GM12878 (cell line): Measurements from ENCODE around the gene C1orf52. TPM values are rescaled to one million over a fixed set of nuclear protein-coding genes. Genes with fewer than 3 reads are reported as not detected.

Experiments
- ATAC-seq: fragments of 200-7000 bp; cut with Tn5 transposase; 3 replicates; pipeline ENCODE4 v1.9.1; 2020; ENCODE audit warnings: mild to moderate bottlenecking, moderate library complexity
- BruUV-seq: library from RNA; stranded (reverse); fragments of 400-500 nt; replicated peaks from 2 replicates; lab custom pipeline; 2021; lab: Mats Ljungman, UMichigan
- CTCF ChIA-PET: fragments of 300-600 bp; sonication (Branson Sonifier 250); formaldehyde crosslinking; extraction: SDS; loops from one replicate; lab custom pipeline; 2021; ENCODE audit warnings: inconsistent platforms; lab: Yijun Ruan, JAX
- POLR2A ChIA-PET: fragments of 350-600 bp; formaldehyde crosslinking; extraction: SDS; loops from one replicate; lab custom pipeline; 2021; ENCODE audit warnings: inconsistent platforms; lab: Charles Lee
- RAD21 ChIA-PET: fragments of 300-600 bp; sonication (Branson Sonifier 250); formaldehyde crosslinking; loops from one replicate; lab custom pipeline; 2023; ENCODE audit warnings: antibody characterized with exemption; ENCODE audit not compliant: unreplicated experiment; lab: Charles Lee
- SMC1A ChIA-PET: fragments of 300-600 bp; sonication (Branson Sonifier 250); formaldehyde crosslinking; loops from one replicate; lab custom pipeline; 2023; ENCODE audit not compliant: unreplicated experiment, uncharacterized antibody; lab: Charles Lee
- DNase-seq: peaks from one replicate; pipeline ENCODE4 v3.0.0-alpha.2; 2011; ENCODE audit warnings: low read depth, low spot score
- FAIRE-seq: peaks from 3 replicates; lab custom pipeline; 2011; peaks lifted over from hg19 to GRCh38; lab: Jason Lieb, UNC
- H2AFZ ChIP-seq: 2 replicates; pipeline ENCODE4 v1.6.0; 2011; ENCODE audit warnings: low read depth, low read length, control low read depth; ENCODE audit not compliant: control insufficient read depth
- H3K27ac ChIP-seq: 2 replicates; pipeline ENCODE4 v1.5.1; 2011; ENCODE audit warnings: control low read depth; ENCODE audit not compliant: control insufficient read depth, insufficient read depth
- H3K27me3 ChIP-seq, 2 experiments: replicated peaks in 1 of 2; 2 replicates each; pipeline versions ENCODE4 v1.6.0 to v1.6.1; 2011; ENCODE audit warnings: low read length in 1 of 2; ENCODE audit not compliant: control insufficient read depth in 2 of 2, insufficient read depth in 2 of 2
- H3K36me3 ChIP-seq, 2 experiments: 2 replicates each; pipeline ENCODE4 v1.5.1; 2011; ENCODE audit warnings: low read length in 1 of 2; ENCODE audit not compliant: control insufficient read depth in 2 of 2, insufficient read depth in 2 of 2
- H3K4me1 ChIP-seq: 2 replicates; pipeline ENCODE4 v1.6.1; 2011; ENCODE audit warnings: mild to moderate bottlenecking, low read length, moderate library complexity, mixed read lengths; ENCODE audit not compliant: control insufficient read depth, insufficient read depth
- H3K4me2 ChIP-seq: 2 replicates; pipeline ENCODE4 v1.6.0; 2011; ENCODE audit warnings: control low read depth; ENCODE audit not compliant: control insufficient read depth, insufficient read depth
- H3K4me3 ChIP-seq: fragments of 200-600 bp; sonication (generic); 2 replicates; pipeline ENCODE4 v1.5.1; 2016
- H3K79me2 ChIP-seq: 2 replicates; pipeline ENCODE4 v1.6.0; 2011; ENCODE audit warnings: low read length; ENCODE audit not compliant: control insufficient read depth, insufficient read depth
- H3K9ac ChIP-seq: 2 replicates; pipeline ENCODE4 v1.8.0; 2011; ENCODE audit warnings: low read length, control low read depth, mixed read lengths; ENCODE audit not compliant: control insufficient read depth, insufficient read depth
- H3K9me3 ChIP-seq: replicated peaks from 3 replicates; pipeline ENCODE4 v1.5.1; 2011; ENCODE audit warnings: mild to moderate bottlenecking, low read length; ENCODE audit not compliant: control insufficient read depth, insufficient read depth
- H4K20me1 ChIP-seq: 2 replicates; pipeline ENCODE4 v1.6.0; 2011; ENCODE audit not compliant: control insufficient read depth, insufficient read depth
- BHLHE40 ChIP-seq, 2 experiments: fragments of 450-650 bp in 1 of 2; IDR thresholded peaks; 2 replicates each; pipeline ENCODE4 v1.6.1; 2011 to 2017; ENCODE audit warnings: low read depth in 2 of 2, borderline replicate concordance in 1 of 2, improper control_type of control experiment in 1 of 2, low read length in 1 of 2, mild to moderate bottlenecking in 1 of 2
- CBX3 ChIP-seq: fragments of 200-600 bp; sonication (generic); IDR thresholded peaks from 2 replicates; pipeline ENCODE4 v1.6.1; 2016; ENCODE audit warnings: low read depth, borderline replicate concordance
- EZH2 ChIP-seq: IDR thresholded peaks from 2 replicates; pipeline ENCODE4 v1.6.1; 2012; ENCODE audit warnings: low read depth, mild to moderate bottlenecking, control low read depth, inconsistent platforms, low read length, borderline replicate concordance; ENCODE audit not compliant: control insufficient read depth
- LARP7 ChIP-seq: fragments of 450-650 bp; IDR thresholded peaks from 2 replicates; pipeline ENCODE4 v1.6.1; 2017; ENCODE audit warnings: mild to moderate bottlenecking
- MYB ChIP-seq: fragments of 150-350 bp; IDR thresholded peaks from 2 replicates; pipeline ENCODE4 v1.6.1; 2014; ENCODE audit warnings: mild to moderate bottlenecking, low read depth, low read length, borderline replicate concordance
- NFYA ChIP-seq: IDR thresholded peaks from 2 replicates; pipeline ENCODE4 v1.6.1; 2011; ENCODE audit warnings: low read depth, mild to moderate bottlenecking, low read length, improper control_type of control experiment, borderline replicate concordance
- SREBF1 ChIP-seq: IDR thresholded peaks from 2 replicates; pipeline ENCODE4 v1.6.1; 2012; ENCODE audit warnings: mild to moderate bottlenecking, low read length
- SUPT20H ChIP-seq: IDR thresholded peaks from 2 replicates; pipeline ENCODE4 v1.6.1; 2011; ENCODE audit warnings: low read depth, mild to moderate bottlenecking, low read length, moderate library complexity, borderline replicate concordance; ENCODE audit not compliant: control insufficient read depth
- TBL1XR1 ChIP-seq: IDR thresholded peaks from 2 replicates; pipeline ENCODE4 v1.6.1; 2012; ENCODE audit warnings: low read depth, low read length, improper control_type of control experiment
- YY1 ChIP-seq: IDR thresholded peaks from 2 replicates; pipeline ENCODE4 v1.6.1; 2011; ENCODE audit warnings: low read depth, mild to moderate bottlenecking, low read length
- WGBS: methylation state at CpG from one replicate; pipeline ENCODE4 v1.1.6; 2016; ENCODE audit warnings: low lambda C conversion rate; ENCODE audit not compliant: insufficient replicate concordance, insufficient coverage; ENCODE audit errors: missing lambda C conversion rate; 5-methylcytosine and 5-hydroxymethylcytosine counted together
- in situ Hi-C: fragments of 300-500 bp; cut with MboI; formaldehyde crosslinking; loops from 9 replicates; pipeline ENCODE4 v1.14.3; 2018; ENCODE audit warnings: mixed read lengths
- intact Hi-C: fragments of 100-400 bp; cut with micrococcal nuclease; formaldehyde crosslinking; loops from one replicate; pipeline ENCODE4 v1.14.2; 2022; ENCODE audit not compliant: unreplicated experiment
- polyA plus RNA-seq, 11 experiments: library from polyadenylated mRNA; depleted of rRNA in 4 of 11; unstranded in 6 of 11; stranded (reverse) in 5 of 11; fragments of >200 nt; fragmentation: Nextera tagmentation in 4 of 11; fragmentation: Illumina TruSeq in 1 of 11; extraction: Ambion mirVana in 4 of 11; extraction: Trizol in 1 of 11; gene quantifications; 1 replicate in 1 of 11; 2 replicates in 10 of 11; pipeline versions ENCODE4 v1.2.1 to v1.2.3, GENCODE V29; 2011 to 2016; ENCODE audit warnings: inconsistent platforms in 2 of 11, missing spikeins in 2 of 11, low read depth in 1 of 11
- total RNA-seq, 4 experiments: library from RNA; depleted of rRNA in 3 of 4; stranded (reverse); fragments of >200 nt in 3 of 4; fragmentation: Illumina TruSeq in 1 of 4; extraction: Trizol in 1 of 4; gene quantifications; 2 replicates each; pipeline versions ENCODE4 v1.2.1 to v1.2.3, GENCODE V29; 2013 to 2021
- TF ChIP-seq, protein P1 (sequence below): fragments of 450-650 bp; IDR thresholded peaks from 2 replicates; pipeline ENCODE4 v1.6.1; 2017; ENCODE audit warnings: mild to moderate bottlenecking, moderate library complexity
- TF ChIP-seq, protein P2 (sequence below): IDR thresholded peaks from 2 replicates; pipeline ENCODE4 v1.6.1; 2012; ENCODE audit warnings: low read length, inconsistent platforms

C1orf52 gene
- total and polyA plus RNA-seq, 10 of the 15 experiments (the other 5 are each of a cell fraction or from before 2014, with no cell fraction given): 9.4 to 39.5 (median 17.6) TPM

DNA sequence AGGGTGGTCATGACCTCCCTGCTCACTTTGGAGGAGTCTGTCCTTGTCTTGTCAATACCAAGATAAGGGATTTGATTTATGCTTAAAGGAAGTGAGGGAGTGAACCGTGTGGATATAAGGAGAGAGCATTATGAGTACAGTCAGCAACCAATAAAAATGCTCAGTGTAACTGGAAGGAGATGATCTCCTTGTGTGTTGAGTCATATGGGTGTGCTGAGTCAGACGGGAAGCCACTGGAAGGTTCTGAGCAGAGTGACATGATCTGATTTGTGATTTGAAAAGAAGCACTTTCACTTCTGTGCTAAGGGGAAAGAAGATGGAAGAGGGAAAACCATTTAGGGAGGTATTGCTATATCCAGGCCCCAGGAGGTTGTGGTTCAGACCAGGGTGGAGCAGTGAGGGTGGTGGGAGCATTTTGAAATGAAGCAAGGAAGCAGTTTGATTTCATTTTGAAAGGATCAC lies 19.4 kb upstream of the C1orf52 start (continued):
- TF ChIP-seq, protein P1, sequence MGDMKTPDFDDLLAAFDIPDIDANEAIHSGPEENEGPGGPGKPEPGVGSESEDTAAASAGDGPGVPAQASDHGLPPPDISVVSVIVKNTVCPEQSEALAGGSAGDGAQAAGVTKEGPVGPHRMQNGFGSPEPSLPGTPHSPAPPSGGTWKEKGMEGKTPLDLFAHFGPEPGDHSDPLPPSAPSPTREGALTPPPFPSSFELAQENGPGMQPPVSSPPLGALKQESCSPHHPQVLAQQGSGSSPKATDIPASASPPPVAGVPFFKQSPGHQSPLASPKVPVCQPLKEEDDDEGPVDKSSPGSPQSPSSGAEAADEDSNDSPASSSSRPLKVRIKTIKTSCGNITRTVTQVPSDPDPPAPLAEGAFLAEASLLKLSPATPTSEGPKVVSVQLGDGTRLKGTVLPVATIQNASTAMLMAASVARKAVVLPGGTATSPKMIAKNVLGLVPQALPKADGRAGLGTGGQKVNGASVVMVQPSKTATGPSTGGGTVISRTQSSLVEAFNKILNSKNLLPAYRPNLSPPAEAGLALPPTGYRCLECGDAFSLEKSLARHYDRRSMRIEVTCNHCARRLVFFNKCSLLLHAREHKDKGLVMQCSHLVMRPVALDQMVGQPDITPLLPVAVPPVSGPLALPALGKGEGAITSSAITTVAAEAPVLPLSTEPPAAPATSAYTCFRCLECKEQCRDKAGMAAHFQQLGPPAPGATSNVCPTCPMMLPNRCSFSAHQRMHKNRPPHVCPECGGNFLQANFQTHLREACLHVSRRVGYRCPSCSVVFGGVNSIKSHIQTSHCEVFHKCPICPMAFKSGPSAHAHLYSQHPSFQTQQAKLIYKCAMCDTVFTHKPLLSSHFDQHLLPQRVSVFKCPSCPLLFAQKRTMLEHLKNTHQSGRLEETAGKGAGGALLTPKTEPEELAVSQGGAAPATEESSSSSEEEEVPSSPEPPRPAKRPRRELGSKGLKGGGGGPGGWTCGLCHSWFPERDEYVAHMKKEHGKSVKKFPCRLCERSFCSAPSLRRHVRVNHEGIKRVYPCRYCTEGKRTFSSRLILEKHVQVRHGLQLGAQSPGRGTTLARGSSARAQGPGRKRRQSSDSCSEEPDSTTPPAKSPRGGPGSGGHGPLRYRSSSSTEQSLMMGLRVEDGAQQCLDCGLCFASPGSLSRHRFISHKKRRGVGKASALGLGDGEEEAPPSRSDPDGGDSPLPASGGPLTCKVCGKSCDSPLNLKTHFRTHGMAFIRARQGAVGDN: no peak

DNA sequence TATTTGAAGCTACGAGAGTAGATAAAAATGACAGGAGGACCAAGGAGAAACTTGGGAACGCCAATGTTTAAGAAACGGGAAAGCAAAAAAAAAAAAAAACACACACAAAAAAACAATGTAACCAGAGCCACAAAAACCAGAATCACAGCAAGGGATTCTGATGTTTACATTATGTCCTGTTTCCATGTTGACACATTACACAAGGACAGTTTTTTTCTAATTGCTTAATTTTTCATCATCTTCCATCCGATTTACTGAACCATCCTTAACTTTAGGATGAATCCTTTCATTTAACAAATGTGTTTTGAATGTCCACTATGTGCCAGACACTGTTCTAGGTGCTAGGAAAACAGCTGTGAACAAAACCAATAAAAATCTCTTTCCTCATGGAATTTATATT lies 18.3 kb upstream of the C1orf52 start:
- TF ChIP-seq MYB: no peak
- TF ChIP-seq SUPT20H: no peak
- TF ChIP-seq BHLHE40 (IDR thresholded peaks at IDR 0.05; ENCODE audit: borderline replicate concordance in 1 of 2, low read depth in 2 of 2, low read length in 1 of 2): no peak
- TF ChIP-seq EZH2: no peak
- no peak for TF ChIP-seq YY1
- no peak for TF ChIP-seq TBL1XR1
- no peak for TF ChIP-seq CBX3
- TF ChIP-seq LARP7: no peak
- TF ChIP-seq, protein P2, sequence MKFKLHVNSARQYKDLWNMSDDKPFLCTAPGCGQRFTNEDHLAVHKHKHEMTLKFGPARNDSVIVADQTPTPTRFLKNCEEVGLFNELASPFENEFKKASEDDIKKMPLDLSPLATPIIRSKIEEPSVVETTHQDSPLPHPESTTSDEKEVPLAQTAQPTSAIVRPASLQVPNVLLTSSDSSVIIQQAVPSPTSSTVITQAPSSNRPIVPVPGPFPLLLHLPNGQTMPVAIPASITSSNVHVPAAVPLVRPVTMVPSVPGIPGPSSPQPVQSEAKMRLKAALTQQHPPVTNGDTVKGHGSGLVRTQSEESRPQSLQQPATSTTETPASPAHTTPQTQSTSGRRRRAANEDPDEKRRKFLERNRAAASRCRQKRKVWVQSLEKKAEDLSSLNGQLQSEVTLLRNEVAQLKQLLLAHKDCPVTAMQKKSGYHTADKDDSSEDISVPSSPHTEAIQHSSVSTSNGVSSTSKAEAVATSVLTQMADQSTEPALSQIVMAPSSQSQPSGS: no peak
- TF ChIP-seq SREBF1: no peak
- TF ChIP-seq NFYA: no peak
- Histone ChIP-seq H3K4me2 (no peak overlapping the region), H3K27me3 (no peaks in the 10 kb centered on the region), H3K27ac (no peak overlapping the region), H4K20me1 (no peaks in the 10 kb centered on the region), H3K4me1 (peaks cover 4% of the 10 kb centered on the region), H3K4me3 (no peak overlapping the region), H2AFZ (no peak overlapping the region), H3K9me3 (no peaks in the 10 kb centered on the region), H3K36me3 (0 out of 4 replicates have a peak, but pooled peaks cover 0 to 2% of the 10 kb centered on the region in 2 experiments), H3K9ac (no peak overlapping the region), H3K79me2 (peaks cover 38% of the 10 kb centered on the region)
- ChIA-PET SMC1A (interaction anchor here (1.2 to 11.2 kb wide), 4 partner anchors 8 to 333 kb away, joined by 3 to 110 read pairs (median 6); partner anchors contain the start of gene C1orf52), RAD21 (interaction anchor here (4.1 kb wide), 1 partner anchor 19 kb away, joined by 30 read pairs; the partner anchor contains the start of gene C1orf52), CTCF (interaction anchor here (1.3 to 10.6 kb wide), 4 partner anchors 18 to 342 kb away, joined by 5 to 229 read pairs (median 10); partner anchors contain the start of gene C1orf52), POLR2A (interaction anchor here (2.0 to 7.1 kb wide), 3 partner anchors 16 to 704 kb away, joined by 9 to 61 read pairs (median 11); partner anchors contain the start of genes C1orf52 and CTBS)
- FAIRE-seq (no peak), ATAC-seq (no peak), DNase-seq (no peak)
- WGBS: 88% methylated on average over 4 of the region's 4 CpGs
- intact Hi-C loops (loop anchor here (2.0 kb wide), 1 partner anchor 21 kb away; no protein-coding TSS in a partner anchor), in situ Hi-C loops (loop anchor here (10.0 kb wide), 1 partner anchor 703 kb away; the partner anchor contains the start of gene CTBS)
- no TSS peak for BruUV-seq
